Prostate gland (tissue), 2 donors: ENCODE data around the gene CNMD. TPM values are rescaled to one million over a fixed set of nuclear protein-coding genes. Genes with fewer than 3 reads are reported as not detected.

Source experiments
- DNase-seq: peaks from one replicate; pipeline ENCODE4 v3.0.0-alpha.2; 2019; ENCODE audit warnings: low spot score
- H3K27ac ChIP-seq, 2 donors: fragments of 200-600 bp; sonication (generic); 2 replicates each; pipeline ENCODE4 v1.5.1; 2017 to 2019
- H3K27me3 ChIP-seq: fragments of 200-600 bp; sonication (generic); replicated peaks from 2 replicates; pipeline ENCODE4 v1.5.1; 2019; ENCODE audit not compliant: insufficient read depth
- H3K36me3 ChIP-seq, 2 donors: fragments of 200-600 bp; sonication (generic); 1 replicate in 1 of 2; 2 replicates in 1 of 2; pipeline versions ENCODE4 v1.5.1 to v1.8.1; 2017 to 2019
- H3K4me1 ChIP-seq: fragments of 200-600 bp; sonication (generic); replicated peaks from 2 replicates; pipeline ENCODE4 v1.5.1; 2019
- H3K4me3 ChIP-seq, 2 donors: fragments of 200-600 bp; sonication (generic); 2 replicates each; pipeline ENCODE4 v1.5.1; 2017 to 2019
- H3K9me3 ChIP-seq: fragments of 200-600 bp; sonication (generic); 2 replicates; pipeline ENCODE4 v1.5.1; 2017
- POLR2A ChIP-seq: fragments of 450-650 bp; IDR thresholded peaks from one replicate; pipeline ENCODE4 v1.6.1; 2016; ENCODE audit warnings: antibody characterized with exemption, mild to moderate bottlenecking
- POLR2AphosphoS5 ChIP-seq: sonication (generic); formaldehyde crosslinking; IDR thresholded peaks from one replicate; pipeline ENCODE4 v1.6.1; 2017; ENCODE audit warnings: antibody characterized with exemption
- WGBS: methylation state at CpG from one replicate; pipeline ENCODE4 v1.1.5; 2018; 5-methylcytosine and 5-hydroxymethylcytosine counted together
- intact Hi-C: fragments of 100-400 bp; cut with DNase I; formaldehyde crosslinking; loops from one replicate; pipeline ENCODE4 v1.14.2; 2022
- total RNA-seq, 2 donors: library from RNA; depleted of rRNA; stranded (reverse); fragments of >200 nt; gene quantifications; one replicate each; pipeline ENCODE4 v1.1.0, GENCODE V29; 2016
- TF ChIP-seq, protein P1 (sequence below), 4 experiments: fragments of 200-600 bp in 2 of 4; fragments of 450-650 bp in 2 of 4; sonication (generic) in 2 of 4; IDR thresholded peaks; 1 replicate in 3 of 4; 2 replicates in 1 of 4; pipeline ENCODE4 v1.5.1; 2016 to 2019; ENCODE audit warnings: antibody characterized with exemption in 4 of 4, mild to moderate bottlenecking in 2 of 4, moderate library complexity in 2 of 4

CNMD gene
- total RNA-seq, 2 donors from 2014 or later: 5.6 TPM; not detected in 1

DNA sequence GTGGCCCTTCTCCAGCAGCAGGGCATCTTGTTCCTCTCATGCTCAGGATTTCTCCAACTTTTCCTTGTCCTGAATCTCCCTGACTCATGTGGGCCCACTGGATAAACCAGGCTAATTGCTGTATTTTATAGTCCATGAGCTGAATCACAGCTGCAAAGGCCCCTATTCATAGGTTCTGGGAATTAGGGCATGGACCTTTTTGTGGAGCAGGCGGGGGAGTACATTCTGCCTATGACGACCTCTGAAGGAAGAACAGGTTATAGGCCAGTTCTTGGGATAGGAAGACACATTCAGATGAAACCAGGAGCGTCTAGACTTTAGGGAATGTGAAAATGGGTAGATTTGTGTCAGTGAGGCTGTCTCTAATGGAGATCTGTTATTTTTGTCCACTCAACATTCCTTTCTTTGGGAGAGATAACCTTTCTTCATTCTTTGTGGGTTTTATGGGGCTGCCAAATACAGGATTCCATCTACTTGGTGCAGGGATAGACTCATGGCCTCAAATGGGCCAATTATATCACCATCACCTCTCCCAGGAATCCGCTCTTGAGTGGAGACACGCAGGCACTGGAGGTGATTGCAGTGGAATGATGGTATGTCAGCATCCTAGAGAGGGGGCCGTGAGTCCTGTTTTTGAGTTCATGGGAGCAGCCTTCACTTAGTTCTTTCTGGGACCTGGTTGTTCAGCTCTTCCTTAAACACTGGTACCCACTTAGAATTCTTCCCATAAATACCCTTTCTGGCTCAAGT is 45.1 kb upstream of the CNMD start:
- H3K9me3 ChIP-seq: no peaks in the 10 kb centered on the region
- DNase-seq: no peak

DNA sequence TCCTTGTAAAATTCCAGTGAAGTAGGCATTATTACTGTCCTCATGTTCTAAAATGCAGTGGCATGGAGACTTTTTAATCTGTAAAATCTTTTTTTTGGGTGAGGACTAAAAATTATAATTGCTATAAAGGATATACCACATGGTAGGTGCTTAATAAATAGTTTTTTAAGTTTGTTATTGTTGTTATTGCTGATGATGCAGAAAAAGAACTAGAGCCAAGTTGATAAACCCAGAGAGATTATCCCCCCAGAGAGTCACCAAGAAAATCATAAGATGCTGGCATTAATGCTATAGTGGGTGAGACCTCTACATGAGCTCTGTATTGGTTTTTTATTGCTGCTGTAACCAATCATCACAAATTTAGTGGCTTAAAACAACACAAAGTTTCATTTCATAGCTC is 44.3 kb upstream of the CNMD start:
- Histone ChIP-seq H3K4me1 (no peaks in the 10 kb centered on the region), H3K9me3 (no peaks in the 10 kb centered on the region), H3K4me3 (no peak overlapping the region), H3K27ac (no peak overlapping the region), H3K36me3 (no peaks in the 10 kb centered on the region), H3K27me3 (no peaks in the 10 kb centered on the region)
- no peak for DNase-seq
- intact Hi-C loops: no loop called here
- no peak for TF ChIP-seq POLR2A
- TF ChIP-seq, protein P1, sequence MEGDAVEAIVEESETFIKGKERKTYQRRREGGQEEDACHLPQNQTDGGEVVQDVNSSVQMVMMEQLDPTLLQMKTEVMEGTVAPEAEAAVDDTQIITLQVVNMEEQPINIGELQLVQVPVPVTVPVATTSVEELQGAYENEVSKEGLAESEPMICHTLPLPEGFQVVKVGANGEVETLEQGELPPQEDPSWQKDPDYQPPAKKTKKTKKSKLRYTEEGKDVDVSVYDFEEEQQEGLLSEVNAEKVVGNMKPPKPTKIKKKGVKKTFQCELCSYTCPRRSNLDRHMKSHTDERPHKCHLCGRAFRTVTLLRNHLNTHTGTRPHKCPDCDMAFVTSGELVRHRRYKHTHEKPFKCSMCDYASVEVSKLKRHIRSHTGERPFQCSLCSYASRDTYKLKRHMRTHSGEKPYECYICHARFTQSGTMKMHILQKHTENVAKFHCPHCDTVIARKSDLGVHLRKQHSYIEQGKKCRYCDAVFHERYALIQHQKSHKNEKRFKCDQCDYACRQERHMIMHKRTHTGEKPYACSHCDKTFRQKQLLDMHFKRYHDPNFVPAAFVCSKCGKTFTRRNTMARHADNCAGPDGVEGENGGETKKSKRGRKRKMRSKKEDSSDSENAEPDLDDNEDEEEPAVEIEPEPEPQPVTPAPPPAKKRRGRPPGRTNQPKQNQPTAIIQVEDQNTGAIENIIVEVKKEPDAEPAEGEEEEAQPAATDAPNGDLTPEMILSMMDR (IDR thresholded peaks at IDR 0.05): no peak
- TF ChIP-seq POLR2AphosphoS5: no peak

More for the DNA sequence above, 45.1 kb upstream of the CNMD start:
- Histone ChIP-seq H3K27me3 (no peaks in the 10 kb centered on the region), H3K36me3 (no peaks in the 10 kb centered on the region), H3K4me1 (no peaks in the 10 kb centered on the region), H3K27ac (no peak overlapping the region), H3K4me3 (no peak overlapping the region)
- intact Hi-C loops: no loop called here
- WGBS: 92% methylated on average over 6 of the region's 6 CpGs
- TF ChIP-seq, protein P1 (IDR thresholded peaks at IDR 0.05): no peak
- TF ChIP-seq POLR2A: no peak
- TF ChIP-seq POLR2AphosphoS5: no peak

- Histone ChIP-seq H3K4me3 (no peak overlapping the region), H3K9me3 (no peaks in the 10 kb centered on the region), H3K4me1 (no peaks in the 10 kb centered on the region), H3K27ac (no peak overlapping the region), H3K27me3 (no peaks in the 10 kb centered on the region), H3K36me3 (no peaks in the 10 kb centered on the region)
- DNase-seq: no peak
- 75% methylated on average over 9 of the region's 9 CpGs for WGBS
- intact Hi-C loops: no loop called here
- TF ChIP-seq, protein P1 (IDR thresholded peaks at IDR 0.05): no peak
- TF ChIP-seq POLR2AphosphoS5 (no peak), POLR2A (no peak)
Measured at GRCh38 chr13:52782471-52783448, 43.1 kb upstream of the CNMD start.

GRCh38 chr13:52780611-52781010 is 41.0 kb upstream of the CNMD start:
- no peak overlapping the region for H3K27ac ChIP-seq
- no peaks in the 10 kb centered on the region for H3K27me3 ChIP-seq
- intact Hi-C loops: no loop called here
- no peak for TF ChIP-seq POLR2AphosphoS5
- no peak for TF ChIP-seq POLR2A
- TF ChIP-seq, protein P1 (IDR thresholded peaks at IDR 0.05): no peak
- no peaks in the 10 kb centered on the region for H3K4me1 ChIP-seq
- no peak for DNase-seq
- H3K9me3 ChIP-seq: no peaks in the 10 kb centered on the region
- no peaks in the 10 kb centered on the region for H3K36me3 ChIP-seq
- 24% methylated on average over 2 of the region's 2 CpGs for WGBS
- H3K4me3 ChIP-seq: no peak overlapping the region
